Left renal pelvis (tissue), 4 donors: ENCODE data around the gene SIGLEC14. TPM values are rescaled to one million over a fixed set of nuclear protein-coding genes. Genes with fewer than 3 reads are reported as not detected.

Experiments used
- DNase-seq, 4 donors: peaks; one replicate each; pipeline ENCODE4 v3.0.0-alpha.2; 2013; ENCODE audit warnings: low read depth in 4 of 4, low spot score in 3 of 4
- polyA plus RNA-seq, 4 donors: library from polyadenylated mRNA; unstranded; fragments of 120-200 nt; gene quantifications; one replicate each; pipeline ENCODE4 v1.2.1, GENCODE V29; 2013; ENCODE audit not compliant: insufficient read length in 4 of 4

Gene SIGLEC14
- polyA plus RNA-seq, 4 donors: 0.15 to 1.5 (median 0.91) TPM

DNA sequence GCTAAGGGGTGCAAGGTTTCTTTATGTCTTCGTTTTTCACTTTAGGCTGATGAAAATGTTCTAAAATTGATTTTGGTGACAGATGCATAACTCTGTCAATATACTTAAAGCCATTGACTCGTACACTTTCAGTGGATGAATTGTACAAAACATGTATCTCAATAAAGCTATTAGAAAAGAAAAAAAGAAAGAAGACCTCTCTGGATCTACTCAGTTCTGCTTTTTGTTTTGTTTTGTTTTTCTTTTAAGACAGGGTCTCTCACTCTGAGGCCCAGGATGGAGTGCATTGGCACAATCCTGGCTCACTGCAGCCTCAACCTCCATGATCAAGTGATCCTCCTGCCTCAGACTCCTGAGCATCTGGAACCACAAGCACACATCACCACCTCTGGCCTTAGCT is 19.9 kb downstream of the SIGLEC14 start:
- no peak for DNase-seq

DNA sequence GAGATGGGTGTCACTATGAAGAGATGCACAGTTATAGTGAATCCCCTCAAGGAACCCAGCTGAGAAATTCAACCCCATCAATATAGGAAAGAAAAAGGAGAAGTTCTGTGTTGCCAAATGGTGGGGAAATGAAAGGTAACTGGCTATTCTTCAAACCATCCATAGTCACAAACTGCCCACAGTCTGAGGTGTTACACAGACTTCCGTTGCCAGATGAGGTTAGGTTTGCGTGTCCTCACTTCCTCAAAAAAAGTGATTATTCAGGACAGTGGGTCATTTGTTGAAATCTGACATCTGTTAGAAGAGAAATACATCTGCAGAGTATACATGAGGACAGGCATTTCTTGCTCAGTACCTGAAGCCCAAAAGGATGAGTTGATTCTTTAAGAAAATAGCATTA is 25.4 kb downstream of the SIGLEC14 start:
- DNase-seq: no peak

DNA sequence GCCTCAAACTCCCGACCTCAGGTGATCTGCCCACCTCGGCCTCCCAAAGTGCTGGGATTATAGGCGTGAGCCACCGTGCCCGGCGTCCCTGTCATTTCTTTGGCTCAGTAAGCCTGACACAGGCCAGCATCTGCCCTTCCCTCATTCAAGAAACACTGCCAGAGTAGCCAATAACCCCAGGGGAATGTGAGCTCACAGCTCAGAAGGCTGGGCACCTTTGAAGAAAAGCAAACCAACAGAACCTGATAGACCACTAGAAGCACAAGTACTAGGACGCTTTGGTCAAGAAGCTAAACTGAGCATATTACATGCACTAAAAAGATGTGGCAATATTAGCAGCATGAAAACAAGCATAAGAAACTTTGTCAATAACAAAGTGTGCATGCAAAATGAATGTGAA is 30.6 kb downstream of the SIGLEC14 start:
- no peak for DNase-seq

DNA sequence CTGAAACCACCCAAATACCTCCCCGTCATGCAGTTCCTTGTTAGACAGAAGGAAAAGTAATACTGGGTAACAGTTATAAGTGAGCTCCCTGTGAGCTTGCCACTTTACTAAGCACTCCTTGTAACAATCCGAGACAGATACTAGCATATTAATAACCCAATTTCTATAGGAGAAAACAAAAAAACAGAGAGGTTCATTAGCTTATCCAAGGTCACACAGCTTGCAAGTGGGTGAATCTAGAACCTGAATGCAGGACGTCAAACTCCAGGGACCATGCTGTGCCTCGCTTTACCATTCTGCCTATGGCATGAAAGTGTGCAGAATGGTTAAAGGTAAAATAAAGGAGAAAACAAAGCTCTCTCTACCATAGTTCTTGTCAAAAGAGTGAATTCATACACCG is 31.8 kb downstream of the SIGLEC14 start:
- DNase-seq: no peak

DNA sequence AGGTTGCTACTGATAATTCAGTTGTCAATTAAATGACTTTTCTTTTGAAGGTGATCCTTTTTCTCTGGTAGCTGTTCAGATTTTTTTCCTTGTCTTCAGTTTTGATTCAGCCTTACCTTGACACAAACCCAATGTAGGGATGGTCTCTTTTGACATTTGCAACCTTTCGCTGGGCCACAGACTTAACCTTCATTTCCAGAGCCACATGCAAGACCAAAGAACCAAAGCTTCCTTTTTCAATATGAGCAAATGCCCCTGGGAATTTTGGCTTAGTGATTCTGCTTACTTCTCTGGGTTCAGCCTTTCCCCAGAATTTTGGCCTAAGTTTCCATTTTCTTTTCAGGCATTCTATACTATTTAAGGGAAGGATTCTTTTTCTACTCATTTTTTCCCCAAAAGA is 36.0 kb downstream of the SIGLEC14 start:
- no peak for DNase-seq

DNA sequence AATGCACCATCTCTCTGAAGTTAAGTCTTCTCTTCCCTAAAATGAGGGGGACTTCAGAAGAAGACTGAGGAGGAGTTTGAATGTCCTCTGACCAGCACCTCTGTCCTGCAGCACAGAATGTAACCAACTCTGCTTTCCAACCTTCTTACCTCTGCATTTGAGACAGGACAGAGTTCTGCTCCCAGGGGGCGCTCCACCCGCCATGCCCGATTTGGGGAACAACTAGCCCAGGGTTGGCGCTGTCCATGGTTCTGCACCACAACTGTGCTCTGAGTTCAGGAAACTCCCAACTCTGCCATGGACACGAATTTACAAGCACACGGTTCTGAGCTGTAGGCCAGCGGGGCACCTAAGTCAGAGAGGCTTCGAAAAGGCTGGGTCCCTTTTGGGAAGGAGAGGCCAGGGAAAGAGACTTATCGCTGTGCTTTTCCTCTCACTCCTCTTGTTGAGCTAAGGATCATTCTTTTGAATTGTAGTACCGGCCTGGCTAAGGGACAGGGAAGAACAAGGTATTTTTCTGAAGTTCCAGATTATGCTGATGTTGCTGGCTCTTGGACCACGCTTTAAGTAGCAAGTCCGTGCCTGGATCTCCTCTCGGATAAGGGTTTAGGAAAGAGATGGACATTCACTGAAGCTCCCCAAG is 38.6 kb downstream of the SIGLEC14 start:
- DNase-seq: peak; percentile 21 to 62 (median 36)

DNA sequence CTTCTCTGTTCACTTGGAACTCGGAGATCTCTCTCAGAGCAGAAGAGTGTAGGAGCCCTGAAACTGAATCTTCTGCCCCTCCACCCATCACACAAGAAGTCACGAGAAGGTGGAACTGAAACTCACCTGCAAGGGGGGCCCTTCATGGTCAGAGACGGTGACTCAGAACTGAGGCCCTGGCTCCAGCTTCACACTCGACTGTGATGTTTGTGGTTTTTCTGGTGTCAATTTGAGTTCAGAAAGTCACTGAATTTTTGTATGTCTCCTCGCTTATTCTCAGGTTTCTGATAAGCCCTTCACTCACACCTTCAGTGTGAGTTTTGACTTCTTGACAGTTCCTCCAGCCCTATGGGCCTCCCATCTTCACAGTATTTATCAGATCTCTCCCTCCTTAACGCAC is 39.5 kb downstream of the SIGLEC14 start:
- DNase-seq: no peak

DNA sequence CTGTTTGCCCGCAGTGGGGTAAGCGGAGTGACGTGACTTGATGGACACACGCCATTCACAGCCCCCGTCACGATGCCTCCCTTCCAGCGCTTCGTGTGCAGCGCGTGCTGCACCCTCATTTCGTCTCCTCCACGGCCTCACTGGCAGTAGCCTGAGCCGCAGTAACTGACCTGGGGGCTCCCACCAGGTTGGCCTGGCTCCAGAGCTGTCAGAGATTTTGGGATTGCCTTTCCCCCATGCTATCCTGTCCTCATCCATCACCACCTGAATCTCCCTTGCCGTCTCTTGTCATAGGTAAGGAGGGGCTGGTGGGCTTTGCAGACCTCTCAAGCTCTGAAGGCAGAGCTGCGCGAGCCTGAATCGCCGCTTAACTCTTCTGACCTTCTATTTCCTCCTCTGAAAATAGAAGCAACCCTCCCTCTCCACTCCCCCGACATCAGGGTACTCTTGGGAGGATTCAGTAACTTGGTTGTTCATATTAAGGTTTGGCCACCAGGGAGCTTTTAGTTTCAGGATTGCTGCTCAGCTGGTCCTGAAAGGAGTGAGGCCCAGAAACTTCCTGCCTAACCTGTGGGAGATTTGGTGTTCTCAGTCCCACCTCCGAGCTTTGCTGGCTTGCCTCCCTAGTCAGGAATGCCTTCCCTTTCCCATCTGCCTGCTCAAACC is 44.3 kb downstream of the SIGLEC14 start:
- DNase-seq: no peak

DNA sequence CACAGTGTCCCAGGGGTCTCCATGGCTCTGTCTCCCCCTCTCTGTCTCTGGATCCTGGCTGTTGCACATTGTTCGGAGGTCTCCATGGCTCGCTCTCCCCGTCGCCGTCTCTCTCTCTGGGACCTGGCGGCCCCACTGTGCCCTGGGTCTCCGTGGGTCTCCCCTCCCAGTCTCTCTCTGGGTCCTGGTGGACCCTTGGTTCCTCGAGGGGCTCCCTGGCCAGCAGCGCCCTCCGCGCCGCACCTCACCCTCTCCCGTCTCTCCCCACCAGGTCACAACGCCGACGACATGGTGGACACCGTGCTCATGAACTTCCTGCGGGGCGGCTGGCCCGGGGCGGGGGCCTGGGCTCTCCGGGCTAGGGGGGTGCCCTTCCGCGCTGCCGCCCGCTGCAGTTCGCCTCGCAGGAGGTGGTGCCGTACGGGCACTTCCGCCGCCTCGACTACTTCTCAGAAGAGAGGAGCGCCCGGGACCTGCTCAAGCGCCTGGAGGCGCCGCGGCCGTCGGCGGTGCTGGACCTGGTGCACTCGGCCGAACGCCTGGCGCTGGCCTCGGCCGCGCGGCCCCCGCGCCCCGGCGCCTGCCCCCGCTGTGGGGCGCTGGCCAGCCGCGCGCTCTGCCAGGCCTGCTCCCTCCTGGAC is 45.6 kb downstream of the SIGLEC14 start:
- no peak for DNase-seq

DNA sequence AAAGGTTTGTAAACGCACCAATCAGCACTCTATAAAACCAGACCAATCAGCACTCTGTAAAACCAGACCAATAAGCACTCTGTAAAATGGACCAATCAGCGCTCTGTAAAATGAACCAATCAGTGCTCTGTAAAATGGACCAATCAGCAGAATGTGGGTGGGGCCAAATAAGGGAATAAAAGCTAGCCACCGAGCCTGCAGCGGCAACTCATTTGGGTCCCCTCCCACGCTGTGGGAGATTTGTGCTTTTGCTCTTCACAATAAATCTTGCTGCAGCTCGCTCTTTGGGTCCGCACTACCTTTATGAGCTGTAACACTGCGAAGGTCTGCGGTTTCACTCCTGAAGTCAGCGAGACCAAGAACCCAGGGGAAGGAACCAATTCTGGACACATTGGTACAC is 47.5 kb downstream of the SIGLEC14 start:
- DNase-seq: no peak

DNA sequence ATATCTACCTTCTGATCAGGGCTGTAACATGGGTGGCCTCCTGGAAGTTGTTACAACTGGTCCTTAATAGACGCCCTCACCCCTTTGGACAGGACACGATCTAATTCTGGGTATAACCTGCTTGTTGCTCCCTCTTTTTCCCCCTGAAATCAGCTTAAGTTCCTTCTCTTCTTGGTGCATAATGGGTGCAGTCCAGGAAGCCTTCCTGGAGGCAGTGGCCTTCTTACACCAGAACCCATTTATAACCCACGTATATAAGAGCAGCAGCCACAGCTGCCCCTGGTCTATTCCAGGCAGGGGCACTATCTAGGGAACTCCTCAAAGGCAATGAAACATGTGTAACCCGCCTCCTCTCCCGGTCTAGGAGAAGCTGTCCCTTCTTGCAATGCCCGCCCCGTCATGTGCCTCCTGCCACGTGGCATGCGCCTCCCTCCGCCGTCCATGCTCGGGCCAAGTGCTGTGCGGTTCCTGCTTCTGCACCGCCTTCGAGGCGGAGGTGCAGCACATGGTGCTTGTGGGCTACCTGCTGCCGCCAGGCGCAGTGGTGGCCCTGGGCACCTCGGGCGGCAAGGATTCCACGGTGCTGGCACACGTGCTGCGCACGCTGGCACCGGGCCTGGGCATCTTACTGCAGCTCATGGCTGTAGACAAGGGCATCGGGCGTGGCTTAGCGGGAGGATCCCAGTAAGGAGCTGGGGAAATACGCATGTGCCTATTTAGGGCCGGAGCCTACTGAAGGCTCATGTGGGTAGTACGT is 48.3 kb downstream of the SIGLEC14 start:
- DNase-seq: no peak

DNA sequence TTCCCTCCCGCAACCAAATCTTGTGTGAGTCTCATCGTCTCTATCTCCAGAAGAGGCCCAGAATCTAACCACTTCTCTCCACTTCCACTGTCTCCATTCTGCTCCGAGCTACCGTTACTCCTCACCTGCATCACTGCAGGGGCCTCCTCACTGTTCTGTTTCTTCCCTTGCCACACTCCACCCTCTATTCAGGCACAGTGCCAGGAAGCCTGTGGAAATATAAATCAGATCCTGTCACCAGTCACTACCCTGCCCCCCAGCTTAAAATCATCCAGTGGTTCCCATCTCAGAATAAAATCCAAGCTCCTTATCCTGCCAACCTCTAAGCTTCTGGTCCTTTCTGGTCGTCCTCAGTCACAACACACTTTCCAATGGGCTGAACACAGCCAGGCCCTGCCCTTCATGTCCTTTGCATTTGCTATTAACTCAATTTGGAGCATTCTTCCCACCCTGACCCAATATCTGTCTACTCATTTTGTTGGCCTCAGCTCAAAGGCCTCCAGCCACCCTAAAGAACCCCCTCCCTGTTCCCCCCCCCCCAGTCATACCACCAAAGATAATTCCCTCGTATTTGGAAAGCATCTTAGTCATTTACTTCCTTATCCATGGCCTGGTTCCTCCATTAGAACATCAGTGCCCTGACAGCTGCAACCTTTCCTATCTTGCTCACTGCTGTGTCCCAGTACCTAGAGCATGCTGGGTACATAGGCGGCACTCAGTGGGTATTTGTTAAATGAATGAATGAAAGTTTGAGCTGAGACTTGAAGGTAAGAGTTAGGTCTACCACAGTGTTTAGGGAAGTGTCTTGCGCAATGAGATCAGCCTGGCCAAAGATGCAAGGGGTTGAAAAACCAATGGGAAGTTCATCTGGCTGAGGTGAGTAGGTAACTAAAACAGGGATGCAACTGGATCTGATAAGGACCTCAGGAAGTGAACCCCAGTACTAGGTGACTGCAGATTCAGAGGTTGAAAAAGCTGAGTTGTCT is 51.1 kb downstream of the SIGLEC14 start:
- no peak for DNase-seq

DNA sequence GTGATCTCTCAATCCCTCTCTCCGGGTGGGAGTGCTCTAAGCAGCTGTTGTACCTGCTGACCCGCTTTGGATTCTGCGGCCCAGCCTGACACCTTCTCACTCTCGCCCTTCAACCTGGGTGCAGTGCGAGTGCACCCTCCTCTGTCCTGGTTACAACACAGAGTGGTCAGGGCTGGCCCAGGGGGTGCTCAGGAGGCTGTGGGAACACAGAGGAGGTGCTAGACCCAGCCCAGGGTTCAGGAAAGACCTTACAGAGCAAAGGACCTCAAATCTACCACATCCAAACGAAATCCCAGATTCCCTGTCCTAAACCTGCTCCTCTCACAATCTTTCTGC is 51.9 kb downstream of the SIGLEC14 start:
- DNase-seq: no peak

DNA sequence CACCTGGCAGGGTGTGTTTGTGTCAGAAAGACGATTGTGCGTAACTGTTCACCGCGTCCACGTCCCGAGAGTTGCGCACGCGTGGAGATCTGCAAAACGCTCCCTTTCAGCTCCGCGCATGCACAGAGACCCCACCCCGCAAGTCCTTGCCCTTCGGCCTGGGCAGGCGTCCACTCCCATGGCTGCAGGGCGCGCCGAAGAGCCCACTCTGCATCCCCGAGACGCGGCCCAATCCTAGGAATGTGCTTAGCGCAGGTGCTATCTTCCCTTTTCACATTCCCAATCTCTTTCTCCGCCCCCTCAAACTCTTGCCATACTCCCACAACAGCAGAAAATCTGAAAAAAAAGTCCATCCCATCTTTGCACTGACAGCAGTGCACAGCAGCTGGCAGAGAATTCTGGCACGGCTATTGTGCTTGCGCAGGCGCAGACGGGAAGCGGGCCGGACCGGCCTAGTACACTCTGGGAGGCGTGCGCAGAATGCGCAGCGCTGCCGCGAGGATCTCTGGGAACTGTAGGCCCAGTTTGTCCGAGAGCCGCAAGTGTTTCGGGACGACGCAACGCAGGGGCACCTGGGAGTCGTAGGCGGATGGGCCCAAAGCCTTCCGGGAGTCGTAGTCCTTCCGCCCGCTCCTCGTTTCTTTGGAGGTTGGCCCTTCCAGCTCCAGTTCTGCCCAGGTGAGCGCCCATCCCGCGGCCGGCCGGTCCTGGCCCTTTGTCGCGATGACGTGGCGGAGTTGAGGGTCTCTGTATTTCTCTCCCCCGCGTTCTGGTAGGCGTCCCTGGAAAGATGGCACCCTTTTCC is 52.5 kb downstream of the SIGLEC14 start:
- DNase-seq: peak; percentile 89 to 94 (median 93)

DNA sequence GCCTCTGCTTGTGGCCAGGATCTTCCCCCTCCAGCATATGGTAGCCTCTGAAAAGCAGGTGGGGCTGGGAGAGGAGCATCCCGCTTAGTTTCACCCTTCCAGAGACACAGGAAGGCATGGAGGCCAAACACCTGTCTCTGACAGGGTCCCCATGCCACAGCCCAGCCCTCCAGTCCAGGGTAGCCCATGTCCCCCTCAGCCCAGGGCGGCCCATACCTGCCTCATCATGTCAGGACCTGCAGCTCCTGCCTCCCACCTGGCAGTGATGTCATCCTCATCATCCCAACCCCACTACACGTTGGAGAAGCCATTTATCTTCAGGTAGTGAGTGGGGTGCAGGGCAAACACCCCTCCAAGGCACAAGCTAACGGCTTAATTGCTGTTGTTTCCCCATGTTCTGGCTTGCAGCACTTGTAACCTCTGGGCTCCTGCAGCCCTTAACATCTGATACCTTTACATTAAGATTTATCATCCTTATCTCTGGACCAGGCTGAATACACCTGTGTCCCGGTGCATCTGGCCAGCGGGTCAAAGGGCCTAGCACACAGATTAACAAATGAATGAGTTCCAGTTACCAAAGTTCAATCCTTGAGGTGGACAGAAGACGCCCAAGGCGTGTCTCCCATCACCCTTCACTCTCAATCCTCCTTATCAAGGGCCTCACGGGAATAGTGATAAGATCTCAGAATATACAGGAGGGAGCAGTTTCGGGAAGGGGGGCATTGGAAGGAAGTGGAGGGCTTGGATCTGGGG is 53.3 kb downstream of the SIGLEC14 start:
- DNase-seq: no peak
